ENCODE results near the gene PHF12.

PHF12 gene

GRCh38 chr17:28925912-28926365 is 25.4 kb downstream of the PHF12 start:
- WGBS = 0% methylated on average over 1 of the region's 2 CpGs
- peak overlapping the region in 1 of 2 experiments; percentile 43 for H3K4me3 ChIP-seq (ENCODE audit: insufficient read depth in 1 of 2, low read depth in 1 of 2, low read length in 2 of 2)
- H2BK5ac ChIP-seq (ENCODE audit: low read depth, low read length, poor library complexity, severe bottlenecking) = no peak overlapping the region
- H2BK15ac ChIP-seq (ENCODE audit: low read depth, poor library complexity, severe bottlenecking) = no peak overlapping the region
- peaks cover 6% of the 10 kb centered on the region for H3K4me1 ChIP-seq (ENCODE audit: control insufficient read depth, insufficient read depth, low read depth, low read length)
- peak overlapping the region; percentile 38 for H3K27ac ChIP-seq (ENCODE audit: low read length, poor library complexity, severe bottlenecking)
- peak overlapping the region; percentile 24 to 46 for H3K4ac ChIP-seq (ENCODE audit: low read depth in 1 of 2, low read length in 2 of 2)
- DNase-seq = peak; percentile 93
- peaks cover 25 to 72% of the 10 kb centered on the region in 2 experiments for H3K36me3 ChIP-seq (ENCODE audit: control insufficient read depth in 1 of 2, insufficient read depth in 2 of 2, low read depth in 1 of 2, low read length in 2 of 2)
- H3K14ac ChIP-seq (ENCODE audit: low read length in 2 of 2) = no peak overlapping the region
- no peak overlapping the region for H3K18ac ChIP-seq (ENCODE audit: low read depth in 1 of 2, low read length in 2 of 2)
- no peak overlapping the region for H3K4me2 ChIP-seq (ENCODE audit: low read length, poor library complexity, severe bottlenecking)
- no peak overlapping the region for H4K8ac ChIP-seq (ENCODE audit: low read length)
- H3K27me3 ChIP-seq (ENCODE audit: control insufficient read depth in 1 of 2, insufficient read depth in 1 of 2, low read length in 2 of 2) = no peaks in the 10 kb centered on the region
- no peak overlapping the region for H2BK120ac ChIP-seq (ENCODE audit: low read depth, low read length)
- H3K9ac ChIP-seq (ENCODE audit: low read length) = peak overlapping the region; percentile 54
- H3K79me1 ChIP-seq (replicated peaks; ENCODE audit: low read length, poor library complexity, severe bottlenecking) = peaks cover 15% of the 10 kb centered on the region
- no peak overlapping the region for H4K91ac ChIP-seq (ENCODE audit: low read length)
- H3K9me3 ChIP-seq (ENCODE audit: control insufficient read depth, low read length) = peaks cover 9% of the 10 kb centered on the region
- H2BK12ac ChIP-seq (ENCODE audit: low read length in 2 of 2) = no peak overlapping the region
- no peak overlapping the region for H2AK5ac ChIP-seq (ENCODE audit: low read length, severe bottlenecking)
- H2AFZ ChIP-seq (ENCODE audit: low read depth, low read length) = no peak overlapping the region
- no peak overlapping the region for H3K23ac ChIP-seq (ENCODE audit: low read length in 2 of 2)

- H3K23ac ChIP-seq (ENCODE audit: low read length in 2 of 2) = no peak overlapping the region
- peaks cover 47 to 89% of the 10 kb centered on the region in 2 experiments for H3K36me3 ChIP-seq (ENCODE audit: control insufficient read depth in 1 of 2, insufficient read depth in 2 of 2, low read depth in 1 of 2, low read length in 2 of 2)
- no peak overlapping the region for H2BK15ac ChIP-seq (ENCODE audit: low read depth, poor library complexity, severe bottlenecking)
- H2BK120ac ChIP-seq (ENCODE audit: low read depth, low read length) = no peak overlapping the region
- H2AFZ ChIP-seq (ENCODE audit: low read depth, low read length) = no peak overlapping the region
- no peak overlapping the region for H3K14ac ChIP-seq (ENCODE audit: low read length in 2 of 2)
- H2BK5ac ChIP-seq (ENCODE audit: low read depth, low read length, poor library complexity, severe bottlenecking) = no peak overlapping the region
- H4K8ac ChIP-seq (ENCODE audit: low read length) = no peak overlapping the region
- H3K27me3 ChIP-seq (ENCODE audit: control insufficient read depth in 1 of 2, insufficient read depth in 1 of 2, low read length in 2 of 2) = no peaks in the 10 kb centered on the region
- H3K9ac ChIP-seq (ENCODE audit: low read length) = no peak overlapping the region
- H3K4me3 ChIP-seq (ENCODE audit: insufficient read depth in 1 of 2, low read depth in 1 of 2, low read length in 2 of 2) = no peak overlapping the region
- H3K4me1 ChIP-seq (ENCODE audit: control insufficient read depth, insufficient read depth, low read depth, low read length) = no peaks in the 10 kb centered on the region
- no peak overlapping the region for H3K18ac ChIP-seq (ENCODE audit: low read depth in 1 of 2, low read length in 2 of 2)
- H3K27ac ChIP-seq (ENCODE audit: low read length, poor library complexity, severe bottlenecking) = no peak overlapping the region
- no peak overlapping the region for H3K4ac ChIP-seq (ENCODE audit: low read depth in 1 of 2, low read length in 2 of 2)
- no peaks in the 10 kb centered on the region for H3K9me3 ChIP-seq (ENCODE audit: control insufficient read depth, low read length)
- DNase-seq = peak; percentile 56
- no peak overlapping the region for H3K4me2 ChIP-seq (ENCODE audit: low read length, poor library complexity, severe bottlenecking)
- H2AK5ac ChIP-seq (ENCODE audit: low read length, severe bottlenecking) = no peak overlapping the region
- H4K91ac ChIP-seq (ENCODE audit: low read length) = no peak overlapping the region
- peaks cover 27% of the 10 kb centered on the region for H3K79me1 ChIP-seq (replicated peaks; ENCODE audit: low read length, poor library complexity, severe bottlenecking)
- H2BK12ac ChIP-seq (ENCODE audit: low read length in 2 of 2) = no peak overlapping the region
These were observed 31.1 kb downstream of the PHF12 start for GRCh38 chr17:28920201-28920600.

GRCh38 chr17:28918295-28918694 is 33.0 kb downstream of the PHF12 start:
- H3K23ac ChIP-seq (ENCODE audit: low read length in 2 of 2) = no peak overlapping the region
- WGBS = 100% methylated on average over 1 of the region's 2 CpGs

GRCh38 chr17:28917465-28917864 is 33.9 kb downstream of the PHF12 start:
- Histone ChIP-seq H3K9ac (ENCODE audit: low read length) (peak overlapping the region; percentile 50), H2BK15ac (ENCODE audit: low read depth, poor library complexity, severe bottlenecking) (no peak overlapping the region), H3K9me3 (ENCODE audit: control insufficient read depth, low read length) (no peaks in the 10 kb centered on the region), H3K36me3 (ENCODE audit: control insufficient read depth in 1 of 2, insufficient read depth in 2 of 2, low read depth in 1 of 2, low read length in 2 of 2) (peaks cover 60 to 93% of the 10 kb centered on the region in 2 experiments), H3K4me1 (ENCODE audit: control insufficient read depth, insufficient read depth, low read depth, low read length) (no peaks in the 10 kb centered on the region), H3K27me3 (ENCODE audit: control insufficient read depth in 1 of 2, insufficient read depth in 1 of 2, low read length in 2 of 2) (no peaks in the 10 kb centered on the region), H3K23ac (ENCODE audit: low read length in 2 of 2) (no peak overlapping the region), H3K4me3 (ENCODE audit: insufficient read depth in 1 of 2, low read depth in 1 of 2, low read length in 2 of 2) (no peak overlapping the region), H4K8ac (ENCODE audit: low read length) (no peak overlapping the region), H2BK5ac (ENCODE audit: low read depth, low read length, poor library complexity, severe bottlenecking) (no peak overlapping the region), H4K91ac (ENCODE audit: low read length) (no peak overlapping the region), H3K18ac (ENCODE audit: low read depth in 1 of 2, low read length in 2 of 2) (no peak overlapping the region), H3K4me2 (ENCODE audit: low read length, poor library complexity, severe bottlenecking) (no peak overlapping the region), H3K4ac (ENCODE audit: low read depth in 1 of 2, low read length in 2 of 2) (no peak overlapping the region), H2AFZ (ENCODE audit: low read depth, low read length) (no peak overlapping the region), H2AK5ac (ENCODE audit: low read length, severe bottlenecking) (no peak overlapping the region), H2BK12ac (ENCODE audit: low read length in 2 of 2) (no peak overlapping the region), H2BK120ac (ENCODE audit: low read depth, low read length) (no peak overlapping the region), H3K79me1 (replicated peaks; ENCODE audit: low read length, poor library complexity, severe bottlenecking) (peaks cover 34% of the 10 kb centered on the region), H3K27ac (ENCODE audit: low read length, poor library complexity, severe bottlenecking) (no peak overlapping the region), H3K14ac (ENCODE audit: low read length in 2 of 2) (no peak overlapping the region)
- no peak for DNase-seq
- 88% methylated on average over 5 of the region's 5 CpGs for WGBS

More at GRCh38 chr17:28918295-28918694, 33.0 kb downstream of the PHF12 start:
- no peak for DNase-seq
- no peaks in the 10 kb centered on the region for H3K9me3 ChIP-seq (ENCODE audit: control insufficient read depth, low read length)
- no peak overlapping the region for H3K4me2 ChIP-seq (ENCODE audit: low read length, poor library complexity, severe bottlenecking)
- peak overlapping the region; percentile 50 for H3K9ac ChIP-seq (ENCODE audit: low read length)
- H2BK12ac ChIP-seq (ENCODE audit: low read length in 2 of 2) = no peak overlapping the region
- no peak overlapping the region for H2BK15ac ChIP-seq (ENCODE audit: low read depth, poor library complexity, severe bottlenecking)
- H3K27me3 ChIP-seq (ENCODE audit: control insufficient read depth in 1 of 2, insufficient read depth in 1 of 2, low read length in 2 of 2) = no peaks in the 10 kb centered on the region
- peaks cover 28% of the 10 kb centered on the region for H3K79me1 ChIP-seq (replicated peaks; ENCODE audit: low read length, poor library complexity, severe bottlenecking)
- no peak overlapping the region for H4K91ac ChIP-seq (ENCODE audit: low read length)
- no peak overlapping the region for H3K18ac ChIP-seq (ENCODE audit: low read depth in 1 of 2, low read length in 2 of 2)
- no peak overlapping the region for H2AFZ ChIP-seq (ENCODE audit: low read depth, low read length)
- H3K4me1 ChIP-seq (ENCODE audit: control insufficient read depth, insufficient read depth, low read depth, low read length) = no peaks in the 10 kb centered on the region
- H3K14ac ChIP-seq (ENCODE audit: low read length in 2 of 2) = no peak overlapping the region
- no peak overlapping the region for H2BK5ac ChIP-seq (ENCODE audit: low read depth, low read length, poor library complexity, severe bottlenecking)
- no peak overlapping the region for H2AK5ac ChIP-seq (ENCODE audit: low read length, severe bottlenecking)
- H4K8ac ChIP-seq (ENCODE audit: low read length) = no peak overlapping the region
- H3K36me3 ChIP-seq (ENCODE audit: control insufficient read depth in 1 of 2, insufficient read depth in 2 of 2, low read depth in 1 of 2, low read length in 2 of 2) = peaks cover 52 to 92% of the 10 kb centered on the region in 2 experiments
- H3K27ac ChIP-seq (ENCODE audit: low read length, poor library complexity, severe bottlenecking) = no peak overlapping the region
- no peak overlapping the region for H3K4me3 ChIP-seq (ENCODE audit: insufficient read depth in 1 of 2, low read depth in 1 of 2, low read length in 2 of 2)
- no peak overlapping the region for H2BK120ac ChIP-seq (ENCODE audit: low read depth, low read length)
- no peak overlapping the region for H3K4ac ChIP-seq (ENCODE audit: low read depth in 1 of 2, low read length in 2 of 2)

Data from mesenchymal stem cell (in vitro differentiated cells and primary cell).